HTERT RPE-1 (cell line): ENCODE data around the gene HACD1.
"Not testable (repeated sequence)": the region's sequence is repeated elsewhere in the genome, so short reads cannot be mapped to it uniquely, and the experiment has no call there.

Experiments used
- in situ Hi-C: fragments of 300-500 bp; cut with MboI; formaldehyde crosslinking; loops from 4 replicates; pipeline ENCODE4 v1.14.3; 2020; ENCODE audit warnings: low sequenced_read_pairs

Gene HACD1

GRCh38 chr10:17643755-17644484 lies 26.7 kb upstream of the HACD1 start, which contains the start of gene STAM:
STAM (plus strand) TSS chr10:17644151; CDS start chr10:17644340, 189 bp downstream.
- in situ Hi-C loops: no loop called here

GRCh38 chr10:17643339-17643754 lies 26.2 kb upstream of the HACD1 start:
- in situ Hi-C loops: no loop called here

GRCh38 chr10:17640331-17640816 lies 23.2 kb upstream of the HACD1 start:
- in situ Hi-C loops: no loop called here

DNA sequence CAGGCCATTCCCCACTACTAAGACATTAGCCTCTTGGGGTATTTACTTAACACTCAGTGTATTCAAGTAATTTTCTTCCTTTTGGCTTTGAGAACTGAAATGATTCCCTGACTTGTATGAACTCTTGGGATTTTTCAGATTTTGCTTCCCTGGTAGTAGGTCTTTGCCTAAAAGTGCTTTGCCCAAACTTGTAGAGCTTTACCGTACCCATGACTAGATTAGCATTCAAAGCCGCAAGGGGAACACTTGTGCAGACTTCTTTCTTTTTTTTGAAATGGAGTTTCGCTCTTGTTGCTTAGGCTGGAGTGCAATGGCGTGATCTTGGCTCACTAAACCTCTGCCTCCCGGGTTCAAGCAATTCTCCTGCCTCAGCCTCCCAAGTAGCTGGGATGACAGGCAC lies 20.7 kb upstream of the HACD1 start:
- in situ Hi-C loops: no loop called here

DNA sequence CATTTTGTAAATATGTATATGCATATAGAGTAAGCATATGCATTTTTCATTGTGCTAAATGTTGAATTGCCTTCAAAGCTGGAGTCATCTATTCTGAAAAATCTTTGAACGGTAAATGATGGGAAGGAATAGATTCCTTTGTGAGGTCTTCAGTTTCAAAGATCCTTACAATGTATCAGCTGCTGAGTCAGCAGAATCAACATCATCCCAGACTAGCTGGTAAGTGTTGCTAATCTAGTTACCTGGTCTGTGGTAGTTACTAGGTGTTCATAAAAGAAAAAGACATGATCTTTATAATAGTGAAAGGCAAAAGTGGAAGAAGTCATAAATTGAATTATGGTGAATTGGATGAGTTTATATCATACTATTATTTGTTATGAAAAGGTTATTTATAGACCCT lies 16.2 kb upstream of the HACD1 start:
- in situ Hi-C loops: no loop called here

DNA sequence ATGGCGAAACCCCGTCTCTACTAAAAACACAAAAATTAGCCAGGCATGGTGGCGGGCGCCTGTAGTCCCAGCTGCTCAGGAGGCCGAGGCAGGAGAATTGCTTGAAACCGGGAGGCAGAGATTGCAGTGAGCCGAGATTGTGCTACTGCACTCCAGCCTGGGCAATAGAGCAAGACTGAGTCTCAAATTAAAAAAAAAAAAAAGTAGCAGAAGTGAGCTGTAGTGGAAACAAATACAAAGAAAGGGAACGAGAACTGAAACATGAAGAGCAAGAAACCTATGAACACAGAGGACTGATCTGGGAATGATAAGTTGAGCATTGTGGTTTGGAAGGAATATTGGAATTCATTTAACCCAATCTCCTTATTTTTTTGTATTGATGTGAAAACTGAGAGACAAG lies 15.4 kb upstream of the HACD1 start:
- in situ Hi-C loops: not testable (repeated sequence)

- in situ Hi-C loops: no loop called here
These were observed 9.5 kb upstream of the HACD1 start for GRCh38 chr10:17626656-17627055.

GRCh38 chr10:17624996-17625395 lies 7.8 kb upstream of the HACD1 start:
- in situ Hi-C loops: no loop called here

DNA sequence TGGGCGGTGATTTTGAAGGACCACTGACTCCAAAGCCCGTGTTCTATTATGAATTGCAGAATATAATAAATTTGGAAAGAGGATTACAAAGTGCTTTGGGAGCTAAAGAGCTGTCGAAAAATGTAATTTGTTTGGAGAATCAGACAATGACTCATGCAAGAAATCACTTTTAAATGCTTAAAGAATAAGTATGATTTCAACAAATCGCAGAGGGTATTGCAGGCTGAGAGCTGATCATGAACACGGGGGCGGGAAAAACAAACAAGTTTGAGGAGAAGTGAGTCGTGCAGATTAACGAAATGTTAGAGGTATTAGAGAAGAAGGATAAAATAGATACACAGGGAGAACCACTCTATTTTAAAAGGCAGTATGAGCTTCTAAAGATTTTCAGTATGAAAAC lies 4.9 kb upstream of the HACD1 start:
- in situ Hi-C loops: no loop called here

DNA sequence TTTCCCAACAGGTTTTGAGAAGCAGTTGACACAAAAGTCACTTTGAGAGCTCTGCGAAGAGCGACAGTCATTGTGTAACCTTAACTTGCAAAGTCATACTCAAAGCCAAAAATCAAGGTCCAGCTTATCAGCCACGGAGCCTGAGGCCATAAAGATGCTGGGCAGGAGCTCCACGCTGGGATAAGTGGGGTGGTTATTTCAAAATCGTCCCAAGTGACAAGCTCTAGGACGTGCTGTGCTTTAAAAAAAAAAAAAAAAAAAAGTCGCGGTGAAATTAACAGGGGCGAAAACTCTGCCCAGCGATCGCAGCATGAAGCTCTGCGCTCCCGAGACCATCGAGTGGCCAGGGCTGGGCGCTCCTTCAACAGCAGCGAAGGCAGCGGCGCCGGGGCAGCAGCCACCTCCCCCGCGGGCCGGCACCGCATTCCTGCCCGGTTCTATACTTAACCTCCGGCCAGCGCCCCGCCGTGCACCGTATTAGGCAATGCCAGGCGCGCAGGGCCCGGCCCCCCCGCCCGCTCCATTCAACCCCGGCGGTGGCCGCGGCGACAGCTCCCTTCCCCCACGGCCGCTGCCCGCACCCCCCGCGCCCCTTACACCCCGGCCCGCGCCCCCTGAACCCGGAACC lies 657 bp downstream of the HACD1 start:
- in situ Hi-C loops: no loop called here

DNA sequence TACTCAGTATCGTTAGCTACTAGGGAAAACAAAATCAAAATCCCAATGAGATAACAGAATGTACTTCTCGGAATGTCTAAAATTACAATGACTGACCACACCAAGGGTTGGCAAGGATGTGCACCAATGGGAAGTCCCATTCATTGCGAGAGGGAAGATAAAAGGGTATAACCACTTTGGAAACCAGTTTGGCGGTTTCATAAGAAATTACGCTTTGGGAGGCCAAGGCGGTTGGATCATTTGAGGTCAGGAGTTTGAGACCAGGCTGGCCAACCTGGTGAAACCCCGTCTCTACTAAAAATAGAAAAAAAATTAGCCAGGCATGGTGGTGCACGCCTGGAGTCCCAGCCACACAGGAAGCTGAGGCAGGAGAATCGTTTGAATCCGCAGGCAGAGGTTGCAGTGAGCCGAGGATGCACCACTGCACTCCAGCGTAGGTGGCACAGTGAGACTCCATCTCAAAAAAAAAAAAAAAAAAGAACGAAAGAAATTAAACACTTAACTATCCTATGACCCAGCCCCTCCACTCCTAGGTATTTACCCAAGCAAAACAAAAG lies 7.6 kb downstream of the HACD1 start:
- in situ Hi-C loops: no loop called here

DNA sequence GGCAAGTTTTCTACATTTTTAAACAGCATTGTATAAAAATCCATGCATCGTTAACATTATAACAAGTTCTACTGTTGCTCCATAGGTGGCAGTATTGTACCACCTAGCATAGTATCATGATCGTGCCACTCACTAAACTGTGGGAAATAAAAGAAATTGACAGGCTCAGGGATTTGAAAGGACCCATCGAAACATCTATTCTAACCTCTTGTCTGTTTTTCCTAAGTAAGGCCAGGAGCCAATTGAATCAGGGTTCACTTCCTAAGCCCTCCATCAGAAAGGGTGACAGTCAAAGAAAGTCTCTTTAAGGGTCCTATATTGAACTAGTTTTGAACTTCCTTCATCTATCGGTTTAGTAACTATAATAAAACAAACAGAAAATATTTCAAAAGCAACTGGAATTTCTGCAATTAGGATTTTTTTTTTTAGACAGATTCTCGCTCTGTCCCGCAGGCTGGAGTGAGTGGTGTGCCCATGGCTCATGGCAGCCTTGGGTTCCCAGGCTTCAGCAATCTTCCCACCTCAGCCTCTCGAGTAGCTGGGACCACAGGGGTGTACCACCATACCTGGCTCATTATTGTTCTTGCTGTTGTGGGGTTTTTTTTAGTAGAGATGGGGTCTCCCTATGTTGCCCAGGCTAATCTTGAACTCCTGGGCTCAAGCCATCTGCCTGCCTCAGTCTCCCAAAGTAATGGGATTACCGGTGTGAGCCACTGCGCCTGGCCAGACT lies 9.4 kb downstream of the HACD1 start:
- in situ Hi-C loops: no loop called here

DNA sequence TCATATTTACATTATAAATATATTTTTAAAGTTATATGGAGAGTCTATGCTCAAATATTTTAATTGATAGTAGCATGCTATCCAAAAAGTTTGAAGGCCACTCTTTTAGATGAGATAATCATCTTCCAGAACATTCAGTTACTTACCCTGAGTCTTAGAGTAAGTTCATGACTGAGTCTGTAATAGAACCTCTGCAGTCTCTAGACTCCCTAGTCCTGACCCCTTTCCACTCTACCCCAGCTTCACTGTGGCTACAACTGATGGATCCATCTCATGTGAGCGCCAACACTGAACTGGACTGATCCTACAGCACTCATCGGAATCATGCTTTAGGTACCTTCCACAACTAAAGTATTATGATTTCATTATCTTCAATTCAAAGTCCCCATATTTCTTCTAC lies 10.1 kb downstream of the HACD1 start:
- in situ Hi-C loops: no loop called here

- in situ Hi-C loops: no loop called here
These were observed 10.6 kb downstream of the HACD1 start for GRCh38 chr10:17606547-17607040.

DNA sequence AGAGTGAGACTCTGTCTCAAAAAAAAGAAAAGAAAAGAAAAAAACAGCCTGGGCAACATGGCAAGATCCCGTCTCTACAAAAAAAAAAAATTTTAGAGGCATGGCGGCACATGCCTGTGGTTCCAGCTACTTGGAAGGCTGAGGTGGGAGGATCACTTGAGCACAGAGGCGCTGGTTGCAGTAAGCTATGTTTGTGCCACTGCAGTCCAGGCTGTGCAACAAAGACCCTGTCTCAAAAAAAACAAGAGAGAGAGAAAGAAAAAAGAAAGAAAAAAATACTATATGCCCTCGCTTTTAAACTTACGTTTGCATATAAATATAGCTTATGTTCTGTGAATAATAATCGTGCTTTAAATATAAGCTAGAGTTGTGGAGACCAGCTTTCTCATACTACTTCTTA lies 11.2 kb downstream of the HACD1 start:
- in situ Hi-C loops: no loop called here

DNA sequence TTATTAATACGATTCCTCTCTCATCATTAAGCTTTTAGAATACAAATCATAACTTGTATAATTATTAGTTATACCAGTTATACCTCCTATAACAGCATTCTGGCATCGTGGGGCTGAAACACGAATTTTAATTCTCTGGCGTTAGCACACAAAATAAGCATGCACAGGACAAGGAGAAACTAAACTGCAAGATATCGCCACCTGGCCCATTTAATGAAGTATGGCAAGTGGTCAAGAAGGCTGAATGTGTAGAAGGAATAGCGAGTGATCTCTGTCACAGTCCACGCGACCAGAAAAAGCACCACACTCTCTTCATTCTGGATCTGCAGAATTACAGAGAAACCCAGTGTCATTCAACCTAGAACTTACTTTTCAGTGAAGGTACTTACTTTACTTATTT lies 18.1 kb downstream of the HACD1 start:
- in situ Hi-C loops: no loop called here

DNA sequence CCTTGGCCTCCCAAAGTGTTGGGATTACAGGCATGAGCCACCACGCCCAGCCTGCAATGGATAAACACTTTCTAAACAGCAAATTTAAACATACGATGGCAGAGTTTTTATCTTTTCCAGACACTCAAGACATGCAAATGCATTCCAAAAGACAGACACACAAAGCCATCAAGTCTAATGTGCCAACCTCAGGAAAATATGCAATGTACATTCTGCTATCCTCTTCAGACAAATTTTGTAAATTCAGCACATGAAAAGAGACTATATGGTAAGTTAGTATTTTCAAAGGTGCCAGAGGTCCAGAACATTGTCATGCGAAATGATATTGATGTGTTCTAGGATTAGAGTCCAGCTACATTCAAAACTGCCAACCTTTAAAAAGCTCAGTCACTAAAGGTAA lies 19.8 kb downstream of the HACD1 start:
- in situ Hi-C loops: no loop called here

- in situ Hi-C loops: no loop called here
These were observed 26.1 kb downstream of the HACD1 start for GRCh38 chr10:17590969-17591645.

DNA sequence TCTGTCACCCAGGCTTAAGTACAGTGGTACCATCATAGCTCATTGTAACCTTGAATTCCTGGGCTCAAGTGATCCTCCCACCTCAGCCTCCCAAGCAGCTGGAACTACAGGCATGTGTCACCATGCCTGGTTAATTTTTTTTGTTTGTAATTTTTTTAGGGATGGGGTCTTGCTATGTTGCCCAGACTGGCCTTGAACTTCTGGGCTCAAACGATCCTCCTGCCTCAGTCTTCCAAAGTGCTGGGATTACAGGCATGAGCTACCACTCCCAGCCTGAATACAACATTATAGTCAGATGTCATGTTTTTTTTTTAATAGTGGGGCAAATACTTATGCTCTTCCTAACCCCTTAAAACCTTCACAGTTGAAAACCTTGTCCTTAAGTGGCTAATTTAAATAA lies 27.9 kb downstream of the HACD1 start:
- in situ Hi-C loops: not testable (repeated sequence)

GRCh38 chr10:17588420-17588819 lies 28.8 kb downstream of the HACD1 start:
- in situ Hi-C loops: no loop called here

DNA sequence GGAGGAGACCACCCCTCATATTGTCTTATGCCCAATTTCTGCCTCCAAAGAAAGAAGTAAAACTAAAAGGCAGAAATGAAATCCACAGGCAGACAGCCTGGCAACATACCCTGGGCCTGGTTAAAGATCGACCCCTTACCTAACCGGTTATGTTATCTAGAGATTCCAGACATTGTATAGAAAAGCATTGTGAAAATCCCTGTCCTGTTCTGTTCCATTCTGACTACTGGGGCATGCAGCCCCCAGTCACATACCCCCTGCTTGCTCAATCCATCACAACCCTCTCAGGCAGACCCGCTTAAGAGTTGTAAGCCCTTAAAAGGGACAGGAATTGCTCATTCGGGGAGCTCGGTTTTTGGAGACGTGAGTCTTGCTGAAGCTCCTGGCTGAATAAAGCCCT lies 29.9 kb downstream of the HACD1 start:
- in situ Hi-C loops: not testable (repeated sequence)
